Urinary bladder (tissue), 4 donors: ENCODE results near the gene SLC25A43. TPM values are rescaled to one million over a fixed set of nuclear protein-coding genes. Genes with fewer than 3 reads are reported as not detected.

ENCODE experiments used
- DNase-seq: peaks from one replicate; pipeline ENCODE4 v3.0.0-alpha.2; 2015; ENCODE audit errors: extremely low spot score
- H3K27ac ChIP-seq: one replicate; pipeline ENCODE4 v1.5.1; 2013; ENCODE audit warnings: low read depth, mild to moderate bottlenecking, moderate library complexity
- H3K36me3 ChIP-seq: one replicate; pipeline ENCODE4 v1.6.1; 2013; ENCODE audit warnings: mild to moderate bottlenecking, moderate library complexity; ENCODE audit not compliant: insufficient read depth
- H3K4me1 ChIP-seq: one replicate; pipeline ENCODE4 v1.6.1; 2013; ENCODE audit warnings: mild to moderate bottlenecking, moderate library complexity; ENCODE audit not compliant: insufficient read depth
- H3K4me3 ChIP-seq: one replicate; pipeline ENCODE4 v1.5.1; 2013; ENCODE audit warnings: low read depth, low read length
- WGBS: extraction: QIAGEN DNeasy Blood & Tissue Kit; methylation state at CpG from one replicate; pipeline ENCODE4 v1.1.7; 2013; 5-methylcytosine and 5-hydroxymethylcytosine counted together
- polyA plus RNA-seq: library from polyadenylated mRNA; stranded (reverse); fragments of 200-250 nt; gene quantifications from one replicate; pipeline ENCODE4 v1.2.3, GENCODE V29; 2013
- small RNA-seq: library from RNA; depleted of rRNA; stranded (forward); fragments of <200 nt; gene quantifications from one replicate; pipeline ENCODE3, GENCODE V24; 2014
- total RNA-seq: library from RNA; depleted of rRNA; stranded (reverse); fragments of >200 nt; gene quantifications from one replicate; pipeline ENCODE4 v1.2.3, GENCODE V29; 2014
- donor health status: healthy with polysubstance abuse.
- donor health status: healthy.

SLC25A43 gene
- total and polyA plus RNA-seq, 2 donors: 12.1 to 12.4 TPM

- no peaks in the 10 kb centered on the region for H3K4me1 ChIP-seq
- H3K4me3 ChIP-seq: no peak overlapping the region
- H3K36me3 ChIP-seq: no peaks in the 10 kb centered on the region
- DNase-seq: no peak
- 46% methylated on average over 11 of the region's 11 CpGs for WGBS
- H3K27ac ChIP-seq: no peak overlapping the region
Measured at GRCh38 chrX:119502727-119503483, 103.8 kb downstream of the SLC25A43 start.

- DNase-seq: no peak
Measured at GRCh38 chrX:119503484-119503861, 104.3 kb downstream of the SLC25A43 start.

More at GRCh38 chrX:119503484-119503861, 104.3 kb downstream of the SLC25A43 start:
- H3K4me3 ChIP-seq: no peak overlapping the region
- 20% methylated on average over 2 of the region's 2 CpGs for WGBS
- H3K36me3 ChIP-seq: no peaks in the 10 kb centered on the region
- H3K4me1 ChIP-seq: no peaks in the 10 kb centered on the region
- no peak overlapping the region for H3K27ac ChIP-seq

Small RNA genes lying within 50 kb of the gene (small RNA-seq; reads per million reads assigned to genes)
- gene RNU1-67P (0.33 reads per million, percentile 16 among the genes with 10 or more reads in this experiment), gene RNY3P16 (not detected)

Other genes with a start within 250 kb of the SLC25A43 start
- gene PGRMC1, start 163.1 kb upstream of the SLC25A43 start, total RNA-seq: 179 TPM
- 136 TPM for gene PGRMC1, start 163.1 kb upstream of the SLC25A43 start, polyA plus RNA-seq
- gene SLC25A5, start 69.1 kb downstream of the SLC25A43 start, total RNA-seq: 76.6 TPM
- gene SLC25A5, start 69.1 kb downstream of the SLC25A43 start, polyA plus RNA-seq: 326 TPM
- gene STEEP1, start 166.1 kb downstream of the SLC25A43 start, total RNA-seq: 35.1 TPM
- 23.0 TPM for gene STEEP1, start 166.1 kb downstream of the SLC25A43 start, polyA plus RNA-seq
- gene UBE2A, start 175.2 kb downstream of the SLC25A43 start, total RNA-seq: 50.7 TPM
- gene UBE2A, start 175.2 kb downstream of the SLC25A43 start, polyA plus RNA-seq: 54.7 TPM
- gene NKRF, start 207.1 kb downstream of the SLC25A43 start, total RNA-seq: 8.6 TPM
- gene NKRF, start 207.1 kb downstream of the SLC25A43 start, polyA plus RNA-seq: 5.0 TPM